Sigmoid colon (tissue), 4 donors: ENCODE measurements around the gene NDOR1.

Experiments used
- EP300 ChIP-seq, 4 donors: sonication (generic); formaldehyde crosslinking; IDR thresholded peaks; one replicate each; pipeline ENCODE4 v1.6.1; 2017; ENCODE audit warnings: antibody characterized with exemption in 4 of 4
- POLR2A ChIP-seq, 2 donors: fragments of 450-650 bp; IDR thresholded peaks; one replicate each; pipeline ENCODE4 v1.6.1; 2016; ENCODE audit warnings: antibody characterized with exemption in 2 of 2, mild to moderate bottlenecking in 2 of 2, moderate library complexity in 2 of 2

- TF ChIP-seq POLR2A (IDR thresholded peaks at IDR 0.05) (no peak), EP300 (IDR thresholded peaks at IDR 0.05) (no peak)
Observed at GRCh38 chr9:137247135-137247915, 41.8 kb downstream of the NDOR1 start.
